ENCODE data around the gene ECE1.
"Not testable (repeated sequence)": the region's sequence is repeated elsewhere in the genome, so short reads cannot be mapped to it uniquely, and the experiment has no call there.

Gene ECE1

GRCh38 chr1:21212126-21212525 is 78.1 kb downstream of the ECE1 start:
- Histone ChIP-seq H3K9me2 (ENCODE audit: low read depth, low read length) (no peaks in the 10 kb centered on the region), H3K4me2 (ENCODE audit: low read length) (no peak overlapping the region)

GRCh38 chr1:21208137-21208700 is 82.0 kb downstream of the ECE1 start:
- H3K27me3 ChIP-seq (ENCODE audit: insufficient read depth, low read length); H2AFZ ChIP-seq (ENCODE audit: low read length); H3K9ac ChIP-seq (ENCODE audit: low read length); H3K36me3 ChIP-seq (ENCODE audit: insufficient read depth, low read length); H3K9me3 ChIP-seq (ENCODE audit: low read length); H3F3A ChIP-seq (ENCODE audit: insufficient read depth, low read length); H3K4me2 ChIP-seq (ENCODE audit: low read length); H3K27ac ChIP-seq (ENCODE audit: low read depth, low read length, poor library complexity, severe bottlenecking); H3K4me1 ChIP-seq (ENCODE audit: insufficient read depth, low read length, severe bottlenecking); H3K4me3 ChIP-seq (ENCODE audit: low read depth, low read length, poor library complexity, severe bottlenecking); H4K20me1 ChIP-seq (ENCODE audit: insufficient read depth, low read length); H3K9me2 ChIP-seq (ENCODE audit: low read depth, low read length); H3K79me2 ChIP-seq (ENCODE audit: insufficient read depth, low read length): not testable (repeated sequence)

More at GRCh38 chr1:21212126-21212525, 78.1 kb downstream of the ECE1 start:
- Histone ChIP-seq H3K9me3 (ENCODE audit: low read length) (no peaks in the 10 kb centered on the region), H3K79me2 (ENCODE audit: insufficient read depth, low read length) (no peaks in the 10 kb centered on the region), H3K27ac (ENCODE audit: low read depth, low read length, poor library complexity, severe bottlenecking) (no peak overlapping the region), H3F3A (ENCODE audit: insufficient read depth, low read length) (no peaks in the 10 kb centered on the region), H3K4me3 (ENCODE audit: low read depth, low read length, poor library complexity, severe bottlenecking) (no peak overlapping the region), H3K4me1 (ENCODE audit: insufficient read depth, low read length, severe bottlenecking) (no peaks in the 10 kb centered on the region), H2AFZ (ENCODE audit: low read length) (no peak overlapping the region), H3K36me3 (ENCODE audit: insufficient read depth, low read length) (no peaks in the 10 kb centered on the region), H3K9ac (ENCODE audit: low read length) (no peak overlapping the region), H3K27me3 (ENCODE audit: insufficient read depth, low read length) (no peaks in the 10 kb centered on the region), H4K20me1 (ENCODE audit: insufficient read depth, low read length) (no peaks in the 10 kb centered on the region)
- no peak for TF ChIP-seq CTCF (IDR thresholded peaks at IDR 0.05; ENCODE audit: low read length)
- no peak for TF ChIP-seq EZH2 (IDR thresholded peaks at IDR 0.05; ENCODE audit: borderline replicate concordance, low read length)

- Histone ChIP-seq H3F3A (ENCODE audit: insufficient read depth, low read length) (no peaks in the 10 kb centered on the region), H3K79me2 (ENCODE audit: insufficient read depth, low read length) (no peaks in the 10 kb centered on the region)
- TF ChIP-seq EZH2 (IDR thresholded peaks at IDR 0.05; ENCODE audit: borderline replicate concordance, low read length): no peak
Observed at GRCh38 chr1:21206117-21206516, 84.1 kb downstream of the ECE1 start.

GRCh38 chr1:21205416-21205815 is 84.8 kb downstream of the ECE1 start:
- Histone ChIP-seq H3K4me3 (ENCODE audit: low read depth, low read length, poor library complexity, severe bottlenecking) (no peak overlapping the region), H3K9ac (ENCODE audit: low read length) (no peak overlapping the region), H3K9me3 (ENCODE audit: low read length) (no peaks in the 10 kb centered on the region), H2AFZ (ENCODE audit: low read length) (no peak overlapping the region), H3K9me2 (ENCODE audit: low read depth, low read length) (no peaks in the 10 kb centered on the region), H3K79me2 (ENCODE audit: insufficient read depth, low read length) (no peaks in the 10 kb centered on the region), H3K27me3 (ENCODE audit: insufficient read depth, low read length) (no peaks in the 10 kb centered on the region), H3K4me1 (ENCODE audit: insufficient read depth, low read length, severe bottlenecking) (no peaks in the 10 kb centered on the region), H3K4me2 (ENCODE audit: low read length) (no peak overlapping the region), H4K20me1 (ENCODE audit: insufficient read depth, low read length) (no peaks in the 10 kb centered on the region), H3K27ac (ENCODE audit: low read depth, low read length, poor library complexity, severe bottlenecking) (no peak overlapping the region), H3K36me3 (ENCODE audit: insufficient read depth, low read length) (no peaks in the 10 kb centered on the region), H3F3A (ENCODE audit: insufficient read depth, low read length) (no peaks in the 10 kb centered on the region)
- TF ChIP-seq EZH2 (IDR thresholded peaks at IDR 0.05; ENCODE audit: borderline replicate concordance, low read length) (no peak), CTCF (IDR thresholded peaks at IDR 0.05; ENCODE audit: low read length) (no peak)

More at GRCh38 chr1:21206117-21206516, 84.1 kb downstream of the ECE1 start:
- Histone ChIP-seq H3K9ac (ENCODE audit: low read length) (no peak overlapping the region), H3K27ac (ENCODE audit: low read depth, low read length, poor library complexity, severe bottlenecking) (no peak overlapping the region), H3K4me1 (ENCODE audit: insufficient read depth, low read length, severe bottlenecking) (no peaks in the 10 kb centered on the region), H3K36me3 (ENCODE audit: insufficient read depth, low read length) (no peaks in the 10 kb centered on the region), H2AFZ (ENCODE audit: low read length) (no peak overlapping the region), H3K9me3 (ENCODE audit: low read length) (no peaks in the 10 kb centered on the region), H3K9me2 (ENCODE audit: low read depth, low read length) (no peaks in the 10 kb centered on the region), H3K4me2 (ENCODE audit: low read length) (no peak overlapping the region), H3K27me3 (ENCODE audit: insufficient read depth, low read length) (no peaks in the 10 kb centered on the region), H3K4me3 (ENCODE audit: low read depth, low read length, poor library complexity, severe bottlenecking) (no peak overlapping the region), H4K20me1 (ENCODE audit: insufficient read depth, low read length) (no peaks in the 10 kb centered on the region)
